NCI-H2196 treated with DMSO at 0.1 percent for 48 hours (cell line): Measurements from ENCODE around the gene ITPKB.

Experiments
- DNase-seq: peaks from one replicate; lab custom pipeline; 2025; ENCODE audit not compliant: unreplicated experiment; lab: John Stamatoyannopoulos, UW

The ITPKB gene

DNA sequence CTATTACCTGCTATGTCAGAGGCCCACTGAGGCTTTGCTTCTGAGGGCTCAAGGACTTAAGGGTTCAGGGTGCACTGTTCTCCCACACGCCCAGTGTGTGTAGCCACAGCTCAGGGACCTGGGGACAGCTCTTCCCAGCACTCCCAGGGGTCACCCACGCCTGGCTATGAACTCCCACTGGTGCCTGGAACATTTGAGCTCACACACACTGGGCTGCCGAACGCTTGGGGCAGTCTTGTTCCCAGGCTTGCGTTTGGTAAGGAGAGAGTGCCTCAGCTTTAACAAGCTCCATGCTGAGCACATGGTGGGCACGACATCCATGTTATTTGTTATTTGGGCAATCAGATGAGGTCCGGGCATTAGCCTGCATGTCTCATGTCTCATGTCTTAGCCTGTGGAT is 153.0 kb downstream of the ITPKB start:
- DNase-seq, result no peak

DNA sequence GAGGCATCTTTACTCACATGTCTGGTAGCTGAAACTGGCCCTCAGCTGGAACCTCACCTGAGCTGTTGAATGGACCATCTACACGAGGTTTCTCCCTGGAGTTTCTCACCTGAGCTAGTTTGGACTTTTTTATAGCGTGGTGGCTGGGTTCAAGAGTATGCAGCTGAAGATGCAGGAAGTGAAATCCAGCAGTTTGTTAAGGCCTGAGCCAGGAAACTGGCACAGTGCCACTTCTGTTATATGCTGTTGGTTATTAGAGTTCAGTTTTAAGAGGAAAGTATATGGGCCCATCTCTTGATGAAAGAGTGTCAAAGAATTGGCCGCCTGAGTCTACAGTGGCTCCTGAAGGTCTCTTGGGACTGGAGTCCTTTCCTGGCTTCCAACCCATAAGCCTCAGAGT is 154.9 kb downstream of the ITPKB start:
- no peak for DNase-seq

- no peak for DNase-seq
These were observed 156.1 kb downstream of the ITPKB start for GRCh38 chr1:226582966-226583365.
